Activated T-cell treated with anti-CD3 and anti-CD28 coated beads for 48 hours (primary cell): ENCODE results near the gene PDZK1IP1.
"Not testable (repeated sequence)": the region's sequence is repeated elsewhere in the genome, so short reads cannot be mapped to it uniquely, and the experiment has no call there.

Experiments used
- DNase-seq: peaks from one replicate; pipeline ENCODE4 v3.0.0-alpha.2; 2020; ENCODE audit warnings: low read depth

Gene PDZK1IP1

GRCh38 chr1:47196622-47197021 lies 6.8 kb upstream of the PDZK1IP1 start:
- DNase-seq: no peak

GRCh38 chr1:47195981-47196380 lies 6.1 kb upstream of the PDZK1IP1 start:
- not testable (repeated sequence) for DNase-seq

GRCh38 chr1:47194311-47194710 lies 4.5 kb upstream of the PDZK1IP1 start:
- no peak for DNase-seq

GRCh38 chr1:47193496-47193895 lies 3.7 kb upstream of the PDZK1IP1 start:
- not testable (repeated sequence) for DNase-seq

- peak; percentile 60 for DNase-seq
These were observed 2.9 kb upstream of the PDZK1IP1 start for GRCh38 chr1:47192458-47193384.

GRCh38 chr1:47191940-47192457 lies 2.2 kb upstream of the PDZK1IP1 start:
- no peak for DNase-seq

GRCh38 chr1:47190857-47191256 lies 1.0 kb upstream of the PDZK1IP1 start:
- DNase-seq: no peak

- no peak for DNase-seq
These were observed 646 bp upstream of the PDZK1IP1 start for GRCh38 chr1:47190509-47190855.

- DNase-seq: no peak
These were observed 748 bp downstream of the PDZK1IP1 start for GRCh38 chr1:47188791-47189785.

GRCh38 chr1:47187926-47188250 lies 1.9 kb downstream of the PDZK1IP1 start:
- DNase-seq: no peak

- DNase-seq: no peak
These were observed 2.5 kb downstream of the PDZK1IP1 start for GRCh38 chr1:47187231-47187925.

- DNase-seq: no peak
These were observed 3.3 kb downstream of the PDZK1IP1 start for GRCh38 chr1:47186267-47187185.

- DNase-seq: no peak
These were observed 4.8 kb downstream of the PDZK1IP1 start for GRCh38 chr1:47184822-47185677.

- DNase-seq: no peak
These were observed 5.6 kb downstream of the PDZK1IP1 start for GRCh38 chr1:47184090-47184821.

- DNase-seq: no peak
These were observed 6.3 kb downstream of the PDZK1IP1 start for GRCh38 chr1:47183308-47184089.

- no peak for DNase-seq
These were observed 7.1 kb downstream of the PDZK1IP1 start for GRCh38 chr1:47182676-47183235.

- DNase-seq: no peak
These were observed 7.7 kb downstream of the PDZK1IP1 start for GRCh38 chr1:47181955-47182675.
